Tibial artery (tissue), 4 donors: ENCODE measurements around the gene SPACA7.
A peak's percentile ranks its signal among the peaks of the same experiment; 100 is the strongest.

Experiments
- DNase-seq, 2 donors: peaks; one replicate each; pipeline ENCODE4 v3.0.0-alpha.2; 2019
- H3K27ac ChIP-seq, 2 donors: fragments of 200-600 bp; sonication (generic) in 1 of 2; 1 replicate in 1 of 2; 2 replicates in 1 of 2; pipeline ENCODE4 v1.5.1; 2018 to 2019; ENCODE audit warnings: mild to moderate bottlenecking in 1 of 2
- H3K27me3 ChIP-seq, 2 donors: fragments of 200-600 bp; sonication (generic) in 1 of 2; one replicate each; pipeline versions ENCODE4 v1.5.1 to v1.6.0; 2016 to 2019
- H3K36me3 ChIP-seq, 3 donors: fragments of 200-600 bp; sonication (generic) in 2 of 3; one replicate each; pipeline ENCODE4 v1.5.1; 2016 to 2019; ENCODE audit warnings: mild to moderate bottlenecking in 2 of 3
- H3K4me1 ChIP-seq, 4 donors: fragments of 200-600 bp; sonication (generic) in 2 of 4; 1 replicate in 3 of 4; 2 replicates in 1 of 4; pipeline ENCODE4 v1.5.1; 2016 to 2019
- H3K4me3 ChIP-seq, 2 donors: fragments of 200-600 bp; sonication (generic) in 1 of 2; 1 replicate in 1 of 2; 2 replicates in 1 of 2; pipeline ENCODE4 v1.5.1; 2018 to 2019; ENCODE audit warnings: mild to moderate bottlenecking in 2 of 2
- H3K9me3 ChIP-seq, 3 donors: fragments of 200-600 bp; sonication (generic) in 1 of 3; one replicate each; pipeline ENCODE4 v1.5.1; 2016 to 2019
- CTCF ChIP-seq, 2 experiments: fragments of 200-600 bp in 1 of 2; fragments of 450-650 bp in 1 of 2; IDR thresholded peaks; one replicate each; pipeline ENCODE4 v1.5.1; 2017 to 2019; ENCODE audit warnings: antibody characterized with exemption in 2 of 2, mild to moderate bottlenecking in 1 of 2, moderate library complexity in 1 of 2
- intact Hi-C: fragments of 100-400 bp; cut with DNase I; formaldehyde crosslinking; loops from one replicate; pipeline ENCODE4 v1.15.0; 2023; ENCODE audit warnings: low total_unique reads

SPACA7 gene

GRCh38 chr13:112341446-112341845 is 34.7 kb upstream of the SPACA7 start:
- no peak for TF ChIP-seq CTCF (IDR thresholded peaks at IDR 0.05)

GRCh38 chr13:112341976-112342735 is 34.0 kb upstream of the SPACA7 start:
- H3K36me3 ChIP-seq, result no peaks in the 10 kb centered on the region
- peaks cover 0 to 11% of the 10 kb centered on the region in 2 donors for H3K27me3 ChIP-seq
- no peak overlapping the region for H3K4me3 ChIP-seq
- TF ChIP-seq CTCF (IDR thresholded peaks at IDR 0.05), result no peak
- peaks cover 0 to 7% (median under 1%) of the 10 kb centered on the region in 3 donors for H3K9me3 ChIP-seq
- no peaks in the 10 kb centered on the region for H3K4me1 ChIP-seq
- DNase-seq, result peak in 1 of 2 donors; percentile 48
- no peak overlapping the region for H3K27ac ChIP-seq
- intact Hi-C loops, result no loop called here

More at GRCh38 chr13:112341446-112341845, 34.7 kb upstream of the SPACA7 start:
- Histone ChIP-seq H3K36me3 (no peaks in the 10 kb centered on the region), H3K27ac (no peak overlapping the region), H3K4me1 (no peaks in the 10 kb centered on the region), H3K9me3 (peaks cover 0 to 10% (median 7%) of the 10 kb centered on the region in 3 donors), H3K27me3 (peaks cover 0 to 11% of the 10 kb centered on the region in 2 donors), H3K4me3 (no peak overlapping the region)
- no peak for DNase-seq
- intact Hi-C loops, result no loop called here

DNA sequence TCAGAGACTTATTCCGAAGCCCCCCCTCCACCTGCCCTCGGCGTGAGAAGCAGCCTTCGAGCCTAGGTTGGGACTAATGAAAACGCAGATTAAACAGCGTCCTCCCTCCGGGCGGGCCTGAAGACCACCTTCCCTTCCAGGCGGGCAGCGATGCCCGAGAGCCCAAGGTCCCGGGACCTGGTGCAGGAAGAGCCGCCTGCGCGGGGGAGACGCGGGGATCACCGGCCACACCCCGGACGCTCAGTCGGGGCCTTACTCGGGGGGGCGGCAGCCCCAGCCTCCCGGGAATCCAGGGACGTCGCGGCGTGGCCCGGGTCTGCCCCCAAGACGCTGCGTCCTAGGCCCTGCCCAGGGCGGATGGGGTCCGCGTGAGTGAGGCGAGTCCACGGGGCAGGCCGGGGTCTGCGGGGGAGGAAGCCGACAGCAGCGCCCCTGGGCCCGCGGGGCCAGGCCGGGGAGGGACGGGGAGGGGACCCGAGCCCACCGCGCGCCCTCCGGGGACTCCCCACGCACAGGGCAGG is 33.3 kb upstream of the SPACA7 start:
- no peak overlapping the region for H3K27ac ChIP-seq
- intact Hi-C loops, result no loop called here
- H3K4me3 ChIP-seq, result no peak overlapping the region
- H3K36me3 ChIP-seq, result no peaks in the 10 kb centered on the region
- H3K27me3 ChIP-seq, result peaks cover 0 to 11% of the 10 kb centered on the region in 2 donors
- H3K9me3 ChIP-seq, result no peaks in the 10 kb centered on the region
- DNase-seq, result peak in 1 of 2 donors; percentile 57
- no peak for TF ChIP-seq CTCF (IDR thresholded peaks at IDR 0.05)
- H3K4me1 ChIP-seq, result no peaks in the 10 kb centered on the region

DNA sequence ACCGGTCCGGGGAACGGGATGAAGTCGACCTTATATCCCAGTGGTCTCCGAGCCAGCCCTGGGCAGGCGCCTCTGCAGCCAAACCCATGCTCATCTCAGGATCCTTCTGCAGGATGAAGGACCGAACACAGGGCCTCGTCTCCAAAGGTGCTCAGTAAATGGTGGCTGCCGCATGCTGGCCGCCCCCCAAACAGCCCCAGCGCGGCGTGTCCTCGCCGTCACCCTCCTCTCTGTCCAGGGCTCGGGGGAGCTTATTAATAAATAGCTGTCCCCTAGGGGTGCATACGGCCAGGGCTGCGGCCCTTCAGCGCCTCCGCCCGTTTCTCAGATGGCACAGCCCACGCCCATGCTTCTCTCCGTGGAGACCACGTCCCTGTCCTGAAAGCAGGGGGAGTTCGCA is 32.6 kb upstream of the SPACA7 start:
- no peaks in the 10 kb centered on the region for H3K4me1 ChIP-seq
- H3K27me3 ChIP-seq, result peaks cover 0 to 11% of the 10 kb centered on the region in 2 donors
- H3K4me3 ChIP-seq, result no peak overlapping the region
- H3K27ac ChIP-seq, result no peak overlapping the region
- intact Hi-C loops, result no loop called here
- H3K9me3 ChIP-seq, result no peaks in the 10 kb centered on the region
- peak in 1 of 2 donors; percentile 28 for DNase-seq
- TF ChIP-seq CTCF (IDR thresholded peaks at IDR 0.05), result no peak
- H3K36me3 ChIP-seq, result no peaks in the 10 kb centered on the region

DNA sequence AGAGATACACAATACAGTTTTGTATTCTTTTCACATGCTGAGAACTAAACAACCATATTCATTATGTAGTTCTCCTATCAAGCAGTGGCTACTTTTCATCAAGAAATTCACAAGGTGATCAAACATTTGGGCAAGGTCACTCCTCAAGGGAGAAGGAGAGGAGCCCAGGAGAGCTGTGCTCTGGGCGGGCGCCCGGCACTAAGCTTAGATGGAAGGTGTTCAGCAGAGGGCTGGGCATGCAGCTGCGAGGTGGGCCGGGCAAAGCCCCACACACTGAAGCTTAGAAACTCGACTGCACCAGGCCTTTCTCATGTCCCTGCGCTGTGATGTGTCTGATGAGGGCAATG is 30.4 kb upstream of the SPACA7 start:
- H3K4me1 ChIP-seq, result no peaks in the 10 kb centered on the region
- DNase-seq, result no peak
- TF ChIP-seq CTCF (IDR thresholded peaks at IDR 0.05), result no peak
- H3K9me3 ChIP-seq, result no peaks in the 10 kb centered on the region
- H3K27ac ChIP-seq, result no peak overlapping the region
- peaks cover 0 to 11% of the 10 kb centered on the region in 2 donors for H3K27me3 ChIP-seq
- no peaks in the 10 kb centered on the region for H3K36me3 ChIP-seq
- H3K4me3 ChIP-seq, result no peak overlapping the region
- intact Hi-C loops, result no loop called here
